Panc1 (cell line): Measurements from ENCODE around the gene DAZAP1.

ENCODE experiments used
- TCF7L2 ChIP-seq: IDR thresholded peaks from 2 replicates; pipeline ENCODE4 v1.6.1; 2011; ENCODE audit warnings: mild to moderate bottlenecking, low read depth, low read length, inconsistent platforms
- TF ChIP-seq, protein P1 (sequence below): fragments of 450-650 bp; IDR thresholded peaks from 2 replicates; pipeline ENCODE4 v1.5.1; 2017; ENCODE audit warnings: mild to moderate bottlenecking
- TF ChIP-seq, protein P2 (sequence below), 2 experiments: IDR thresholded peaks; 2 replicates each; pipeline ENCODE4 v1.6.1; 2011 to 2012; ENCODE audit warnings: low read depth in 2 of 2, control low read depth in 1 of 2, low read length in 1 of 2, mild to moderate bottlenecking in 1 of 2, moderate library complexity in 1 of 2; ENCODE audit not compliant: insufficient read depth in 1 of 2

DNA sequence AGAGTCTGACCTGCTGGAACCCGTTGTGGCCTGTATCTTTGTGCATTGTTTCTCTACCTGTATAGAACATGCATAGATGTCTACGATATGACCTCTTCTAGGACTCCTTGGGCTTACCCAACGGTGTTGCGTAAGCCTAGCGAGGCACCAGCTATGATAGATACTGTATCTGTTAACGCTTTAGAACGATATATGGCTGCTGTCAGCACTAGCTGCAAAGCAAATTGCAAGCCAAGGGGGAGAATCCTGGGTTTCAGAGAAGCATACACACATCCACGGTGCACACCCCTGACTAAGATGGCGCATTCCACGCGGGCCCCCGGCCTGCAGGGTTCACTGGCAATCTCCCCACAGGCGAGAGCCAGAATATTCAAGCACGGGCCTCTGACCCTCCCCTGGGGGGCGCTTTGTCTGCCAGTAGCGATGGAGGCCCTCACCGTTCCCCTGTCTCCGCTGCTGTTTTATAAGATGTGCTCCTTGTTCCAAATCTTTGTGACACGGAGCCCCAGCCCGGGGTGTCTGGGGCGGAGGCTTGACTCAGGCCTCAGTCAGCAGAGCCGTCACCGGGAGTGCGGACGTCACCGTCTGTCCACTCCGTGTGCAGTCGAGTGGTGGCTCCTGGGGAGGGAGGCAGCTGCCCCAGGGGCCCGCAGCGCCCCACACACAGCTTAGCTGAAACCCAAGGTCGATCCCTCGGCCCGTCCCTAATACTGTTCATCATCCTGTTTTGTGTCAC, 17.9 kb downstream of the DAZAP1 start:
- TF ChIP-seq, protein P1, sequence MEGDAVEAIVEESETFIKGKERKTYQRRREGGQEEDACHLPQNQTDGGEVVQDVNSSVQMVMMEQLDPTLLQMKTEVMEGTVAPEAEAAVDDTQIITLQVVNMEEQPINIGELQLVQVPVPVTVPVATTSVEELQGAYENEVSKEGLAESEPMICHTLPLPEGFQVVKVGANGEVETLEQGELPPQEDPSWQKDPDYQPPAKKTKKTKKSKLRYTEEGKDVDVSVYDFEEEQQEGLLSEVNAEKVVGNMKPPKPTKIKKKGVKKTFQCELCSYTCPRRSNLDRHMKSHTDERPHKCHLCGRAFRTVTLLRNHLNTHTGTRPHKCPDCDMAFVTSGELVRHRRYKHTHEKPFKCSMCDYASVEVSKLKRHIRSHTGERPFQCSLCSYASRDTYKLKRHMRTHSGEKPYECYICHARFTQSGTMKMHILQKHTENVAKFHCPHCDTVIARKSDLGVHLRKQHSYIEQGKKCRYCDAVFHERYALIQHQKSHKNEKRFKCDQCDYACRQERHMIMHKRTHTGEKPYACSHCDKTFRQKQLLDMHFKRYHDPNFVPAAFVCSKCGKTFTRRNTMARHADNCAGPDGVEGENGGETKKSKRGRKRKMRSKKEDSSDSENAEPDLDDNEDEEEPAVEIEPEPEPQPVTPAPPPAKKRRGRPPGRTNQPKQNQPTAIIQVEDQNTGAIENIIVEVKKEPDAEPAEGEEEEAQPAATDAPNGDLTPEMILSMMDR, result no peak
- no peak for TF ChIP-seq TCF7L2
- TF ChIP-seq, protein P2, sequence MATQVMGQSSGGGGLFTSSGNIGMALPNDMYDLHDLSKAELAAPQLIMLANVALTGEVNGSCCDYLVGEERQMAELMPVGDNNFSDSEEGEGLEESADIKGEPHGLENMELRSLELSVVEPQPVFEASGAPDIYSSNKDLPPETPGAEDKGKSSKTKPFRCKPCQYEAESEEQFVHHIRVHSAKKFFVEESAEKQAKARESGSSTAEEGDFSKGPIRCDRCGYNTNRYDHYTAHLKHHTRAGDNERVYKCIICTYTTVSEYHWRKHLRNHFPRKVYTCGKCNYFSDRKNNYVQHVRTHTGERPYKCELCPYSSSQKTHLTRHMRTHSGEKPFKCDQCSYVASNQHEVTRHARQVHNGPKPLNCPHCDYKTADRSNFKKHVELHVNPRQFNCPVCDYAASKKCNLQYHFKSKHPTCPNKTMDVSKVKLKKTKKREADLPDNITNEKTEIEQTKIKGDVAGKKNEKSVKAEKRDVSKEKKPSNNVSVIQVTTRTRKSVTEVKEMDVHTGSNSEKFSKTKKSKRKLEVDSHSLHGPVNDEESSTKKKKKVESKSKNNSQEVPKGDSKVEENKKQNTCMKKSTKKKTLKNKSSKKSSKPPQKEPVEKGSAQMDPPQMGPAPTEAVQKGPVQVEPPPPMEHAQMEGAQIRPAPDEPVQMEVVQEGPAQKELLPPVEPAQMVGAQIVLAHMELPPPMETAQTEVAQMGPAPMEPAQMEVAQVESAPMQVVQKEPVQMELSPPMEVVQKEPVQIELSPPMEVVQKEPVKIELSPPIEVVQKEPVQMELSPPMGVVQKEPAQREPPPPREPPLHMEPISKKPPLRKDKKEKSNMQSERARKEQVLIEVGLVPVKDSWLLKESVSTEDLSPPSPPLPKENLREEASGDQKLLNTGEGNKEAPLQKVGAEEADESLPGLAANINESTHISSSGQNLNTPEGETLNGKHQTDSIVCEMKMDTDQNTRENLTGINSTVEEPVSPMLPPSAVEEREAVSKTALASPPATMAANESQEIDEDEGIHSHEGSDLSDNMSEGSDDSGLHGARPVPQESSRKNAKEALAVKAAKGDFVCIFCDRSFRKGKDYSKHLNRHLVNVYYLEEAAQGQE (IDR thresholded peaks at IDR 0.05; ENCODE audit: insufficient read depth in 1 of 2, low read depth in 2 of 2, low read length in 1 of 2), result no peak
